Suprapubic skin (tissue), 4 donors: ENCODE data around the gene KLF4. TPM values are rescaled to one million over a fixed set of nuclear protein-coding genes. Genes with fewer than 3 reads are reported as not detected.
"Not testable (repeated sequence)": the region's sequence is repeated elsewhere in the genome, so short reads cannot be mapped to it uniquely, and the experiment has no call there.

Experiments used
- DNase-seq, 2 donors: peaks; one replicate each; pipeline ENCODE4 v3.0.0-alpha.2; 2019; ENCODE audit warnings: low spot score in 2 of 2
- H3K27ac ChIP-seq: fragments of 200-600 bp; sonication (generic); one replicate; pipeline ENCODE4 v1.5.1; 2019
- H3K27me3 ChIP-seq: fragments of 200-600 bp; sonication (generic); one replicate; pipeline ENCODE4 v1.5.1; 2019
- H3K36me3 ChIP-seq: fragments of 200-600 bp; sonication (generic); one replicate; pipeline ENCODE4 v1.5.1; 2019
- H3K4me1 ChIP-seq: fragments of 200-600 bp; sonication (generic); one replicate; pipeline ENCODE4 v1.5.1; 2019
- H3K4me3 ChIP-seq: fragments of 200-600 bp; sonication (generic); one replicate; pipeline ENCODE4 v1.5.1; 2019; ENCODE audit warnings: mild to moderate bottlenecking
- H3K9me3 ChIP-seq: fragments of 200-600 bp; sonication (generic); one replicate; pipeline ENCODE4 v1.5.1; 2019
- CTCF ChIP-seq, 2 donors: fragments of 200-600 bp in 1 of 2; fragments of 450-650 bp in 1 of 2; sonication (generic) in 1 of 2; IDR thresholded peaks; one replicate each; pipeline ENCODE4 v1.5.1; 2016 to 2019; ENCODE audit warnings: antibody characterized with exemption in 2 of 2, mild to moderate bottlenecking in 1 of 2, moderate library complexity in 1 of 2
- EP300 ChIP-seq: sonication (generic); formaldehyde crosslinking; IDR thresholded peaks from one replicate; pipeline ENCODE4 v1.6.1; 2017; ENCODE audit warnings: antibody characterized with exemption
- POLR2A ChIP-seq, 2 donors: fragments of 450-650 bp; IDR thresholded peaks; one replicate each; pipeline ENCODE4 v1.6.1; 2017; ENCODE audit warnings: antibody characterized with exemption in 2 of 2, mild to moderate bottlenecking in 2 of 2, moderate library complexity in 2 of 2
- POLR2AphosphoS5 ChIP-seq, 3 donors: sonication (generic); formaldehyde crosslinking; IDR thresholded peaks; one replicate each; pipeline ENCODE4 v1.6.1; 2017; ENCODE audit warnings: antibody characterized with exemption in 3 of 3
- WGBS: methylation state at CpG from one replicate; pipeline ENCODE4 v1.1.5; 2018; 5-methylcytosine and 5-hydroxymethylcytosine counted together
- total RNA-seq, 4 donors: library from RNA; depleted of rRNA; stranded (reverse); fragments of >200 nt; gene quantifications; one replicate each; pipeline ENCODE4 v1.1.0, GENCODE V29; 2016

Gene KLF4
- total RNA-seq, 4 donors from 2014 or later, result 613 to 1,231 (median 708) TPM

GRCh38 chr9:107491081-107492053, 1.8 kb upstream of the KLF4 start:
- Histone ChIP-seq H3K9me3 (no peaks in the 10 kb centered on the region), H3K36me3 (peaks cover 19% of the 10 kb centered on the region), H3K4me3 (peak overlapping the region; percentile 85), H3K27ac (peak overlapping the region; percentile 99), H3K27me3 (no peaks in the 10 kb centered on the region), H3K4me1 (peaks cover 24% of the 10 kb centered on the region)
- WGBS, result 31% methylated on average over 43 of the region's 43 CpGs
- TF ChIP-seq CTCF (IDR thresholded peaks at IDR 0.05) (no peak), POLR2A (IDR thresholded peaks at IDR 0.05) (no peak), EP300 (no peak), POLR2AphosphoS5 (IDR thresholded peaks at IDR 0.05) (peak in 1 of 3 donors; percentile 8)
- DNase-seq, result peak; percentile 84 to 85

DNA sequence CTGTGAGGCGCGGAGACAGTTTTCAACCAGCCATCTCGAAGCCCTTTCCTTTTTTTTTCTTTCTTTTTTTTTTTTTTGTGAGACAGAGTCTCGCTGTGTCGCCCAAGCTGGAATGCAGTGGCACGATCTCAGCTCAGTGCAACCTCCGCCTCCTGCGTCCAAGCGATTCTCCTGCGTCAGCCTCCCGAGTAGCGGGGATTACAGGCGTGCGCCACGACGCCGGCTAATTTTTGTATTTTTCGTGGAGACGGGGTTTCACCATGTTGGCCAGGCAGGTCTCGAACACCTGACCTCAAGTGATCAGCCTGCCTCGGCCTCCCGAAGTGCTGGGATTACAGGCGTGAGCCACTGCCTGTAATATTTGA, 1.0 kb upstream of the KLF4 start:
- Histone ChIP-seq H3K4me3 (peak overlapping the region; percentile 85), H3K36me3 (peaks cover 24% of the 10 kb centered on the region), H3K4me1 (peaks cover 25% of the 10 kb centered on the region), H3K27ac (peak overlapping the region; percentile 99)
- H3K9me3 ChIP-seq, H3K27me3 ChIP-seq: not testable (repeated sequence)
- WGBS, result 9% methylated on average over 23 of the region's 23 CpGs
- peak; percentile 80 to 89 for DNase-seq
- peak in 1 of 3 donors; percentile 45 for TF ChIP-seq POLR2AphosphoS5 (IDR thresholded peaks at IDR 0.05)

DNA sequence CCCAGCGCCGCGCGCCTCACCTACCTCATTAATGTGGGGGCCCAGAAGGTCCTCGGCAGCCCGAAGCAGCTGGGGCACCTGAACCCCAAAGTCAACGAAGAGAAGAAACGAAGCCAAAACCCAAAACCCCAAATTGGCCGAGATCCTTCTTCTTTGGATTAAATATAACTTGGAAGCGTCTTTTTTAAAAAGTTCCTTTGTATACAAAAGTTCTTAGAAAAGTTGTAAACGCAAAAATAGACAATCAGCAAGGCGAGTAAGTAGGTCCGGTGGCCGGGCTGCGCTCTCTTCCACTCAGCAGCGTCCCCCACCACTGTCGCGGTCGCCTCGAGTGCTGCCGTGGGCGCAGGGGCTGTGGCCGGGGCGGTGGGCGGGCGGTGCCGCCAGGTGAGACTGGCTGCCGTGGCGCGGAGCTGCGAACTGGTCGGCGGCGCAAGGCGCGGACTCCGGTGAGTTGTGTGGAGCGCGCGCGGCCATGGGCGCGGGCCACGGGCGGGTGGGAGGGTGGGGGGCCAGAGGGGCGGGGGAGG, 360 bp downstream of the KLF4 start:
- DNase-seq, result peak in 1 of 2 donors; percentile 86
- Histone ChIP-seq H3K27me3 (no peaks in the 10 kb centered on the region), H3K36me3 (peaks cover 30% of the 10 kb centered on the region), H3K9me3 (no peaks in the 10 kb centered on the region), H3K4me1 (peaks cover 32% of the 10 kb centered on the region), H3K27ac (peak overlapping the region; percentile 99), H3K4me3 (peak overlapping the region; percentile 85)
- 0% methylated on average over 26 of the region's 46 CpGs for WGBS
- no peak for TF ChIP-seq POLR2A (IDR thresholded peaks at IDR 0.05)
- TF ChIP-seq POLR2AphosphoS5 (IDR thresholded peaks at IDR 0.05), result no peak
- no peak for TF ChIP-seq CTCF (IDR thresholded peaks at IDR 0.05)
- no peak for TF ChIP-seq EP300

DNA sequence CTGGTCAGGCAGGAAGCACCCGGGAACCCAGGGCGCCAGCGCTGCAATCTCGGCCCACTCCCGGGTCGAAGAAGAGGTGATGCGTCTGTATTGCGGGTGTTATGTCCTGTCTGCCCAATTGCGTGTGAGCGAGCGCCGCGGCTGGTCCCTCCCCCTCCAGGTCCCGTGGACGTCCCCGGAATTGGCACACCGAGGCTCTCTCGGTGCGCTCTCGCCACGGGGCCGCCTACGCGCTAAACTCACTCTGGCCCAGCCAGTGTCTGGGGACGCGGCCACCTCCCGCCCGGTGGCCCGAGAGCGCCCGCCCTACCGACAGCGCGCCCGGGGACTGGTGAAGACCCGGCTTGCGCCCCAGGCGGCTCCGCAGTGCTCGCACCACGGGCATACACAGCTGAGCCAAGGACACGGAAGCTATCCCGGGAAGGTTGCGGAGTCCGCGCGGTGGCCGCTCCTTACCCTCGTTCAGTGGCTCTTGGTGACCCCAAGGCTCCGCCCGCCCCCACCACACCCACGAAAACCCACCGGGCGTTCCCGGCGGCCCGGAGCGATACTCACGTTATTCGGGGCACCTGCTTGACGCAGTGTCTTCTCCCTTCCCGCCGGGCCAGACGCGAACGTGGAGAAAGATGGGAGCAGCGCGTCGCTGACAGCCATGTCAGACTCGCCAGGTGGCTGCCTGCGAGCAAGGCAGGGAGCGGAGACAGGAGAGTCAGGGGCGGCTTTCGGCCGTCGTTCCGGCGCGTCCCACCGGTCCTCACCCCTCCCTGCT, 1.0 kb downstream of the KLF4 start:
- peak; percentile 89 to 92 for DNase-seq
- no peaks in the 10 kb centered on the region for H3K27me3 ChIP-seq
- H3K36me3 ChIP-seq, result peaks cover 30% of the 10 kb centered on the region
- WGBS, result 1% methylated on average over 29 of the region's 80 CpGs
- no peaks in the 10 kb centered on the region for H3K9me3 ChIP-seq
- peak overlapping the region; percentile 99 for H3K27ac ChIP-seq
- peak overlapping the region; percentile 85 for H3K4me3 ChIP-seq
- H3K4me1 ChIP-seq, result peaks cover 38% of the 10 kb centered on the region
- TF ChIP-seq POLR2AphosphoS5 (IDR thresholded peaks at IDR 0.05) (peak; percentile 59 to 79 (median 63)), POLR2A (IDR thresholded peaks at IDR 0.05) (peak; percentile 55 to 82), CTCF (IDR thresholded peaks at IDR 0.05) (no peak)

DNA sequence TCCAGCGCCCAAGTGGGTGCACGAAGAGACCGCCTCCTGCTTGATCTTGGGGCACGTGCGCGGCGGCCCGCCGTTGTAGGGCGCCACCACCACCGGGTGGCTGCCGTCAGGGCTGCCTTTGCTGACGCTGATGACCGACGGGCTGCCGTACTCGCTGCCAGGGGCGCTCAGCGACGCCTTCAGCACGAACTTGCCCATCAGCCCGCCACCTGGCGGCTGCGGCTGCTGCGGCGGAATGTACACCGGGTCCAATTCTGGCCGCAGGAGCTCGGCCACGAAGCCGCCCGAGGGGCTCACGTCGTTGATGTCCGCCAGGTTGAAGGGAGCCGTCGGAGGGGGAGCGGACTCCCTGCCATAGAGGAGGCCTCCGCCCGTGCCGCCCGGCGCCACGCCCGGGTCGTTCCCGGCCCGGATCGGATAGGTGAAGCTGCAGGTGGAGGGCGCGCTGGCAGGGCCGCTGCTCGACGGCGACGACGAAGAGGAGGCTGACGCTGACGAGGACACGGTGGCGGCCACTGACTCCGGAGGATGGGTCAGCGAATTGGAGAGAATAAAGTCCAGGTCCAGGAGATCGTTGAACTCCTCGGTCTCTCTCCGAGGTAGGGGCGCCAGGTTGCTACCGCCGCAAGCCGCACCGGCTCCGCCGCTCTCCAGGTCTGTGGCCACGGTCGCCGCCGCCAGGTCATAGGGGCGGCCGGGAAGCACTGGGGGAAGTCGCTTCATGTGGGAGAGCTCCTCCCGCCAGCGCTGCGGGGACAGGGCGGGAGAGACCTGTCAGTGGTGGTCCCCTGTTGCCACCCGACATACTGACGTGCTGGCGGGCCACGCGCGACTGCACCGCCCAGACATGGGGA, 1.8 kb downstream of the KLF4 start:
- Histone ChIP-seq H3K4me3 (peak overlapping the region; percentile 85), H3K27me3 (no peaks in the 10 kb centered on the region), H3K36me3 (peaks cover 30% of the 10 kb centered on the region), H3K9me3 (no peaks in the 10 kb centered on the region), H3K4me1 (peaks cover 38% of the 10 kb centered on the region), H3K27ac (peak overlapping the region; percentile 99)
- peak; percentile 81 to 83 for DNase-seq
- WGBS, result 16% methylated on average over 44 of the region's 91 CpGs
- peak in 1 of 2 donors; percentile 61 for TF ChIP-seq CTCF (IDR thresholded peaks at IDR 0.05)
- no peak for TF ChIP-seq POLR2A (IDR thresholded peaks at IDR 0.05)
- TF ChIP-seq POLR2AphosphoS5 (IDR thresholded peaks at IDR 0.05), result peak in 2 of 3 donors; percentile 43 to 79
